Anterior cingulate cortex (tissue), 58 donors: ENCODE results near the gene SMCO2.
A peak's percentile ranks its signal among the peaks of the same experiment; 100 is the strongest.

ENCODE experiments used
- DNase-seq, 58 donors: peaks; one replicate each; lab custom pipeline; 2025; lab: John Stamatoyannopoulos, UW

SMCO2 gene

DNA sequence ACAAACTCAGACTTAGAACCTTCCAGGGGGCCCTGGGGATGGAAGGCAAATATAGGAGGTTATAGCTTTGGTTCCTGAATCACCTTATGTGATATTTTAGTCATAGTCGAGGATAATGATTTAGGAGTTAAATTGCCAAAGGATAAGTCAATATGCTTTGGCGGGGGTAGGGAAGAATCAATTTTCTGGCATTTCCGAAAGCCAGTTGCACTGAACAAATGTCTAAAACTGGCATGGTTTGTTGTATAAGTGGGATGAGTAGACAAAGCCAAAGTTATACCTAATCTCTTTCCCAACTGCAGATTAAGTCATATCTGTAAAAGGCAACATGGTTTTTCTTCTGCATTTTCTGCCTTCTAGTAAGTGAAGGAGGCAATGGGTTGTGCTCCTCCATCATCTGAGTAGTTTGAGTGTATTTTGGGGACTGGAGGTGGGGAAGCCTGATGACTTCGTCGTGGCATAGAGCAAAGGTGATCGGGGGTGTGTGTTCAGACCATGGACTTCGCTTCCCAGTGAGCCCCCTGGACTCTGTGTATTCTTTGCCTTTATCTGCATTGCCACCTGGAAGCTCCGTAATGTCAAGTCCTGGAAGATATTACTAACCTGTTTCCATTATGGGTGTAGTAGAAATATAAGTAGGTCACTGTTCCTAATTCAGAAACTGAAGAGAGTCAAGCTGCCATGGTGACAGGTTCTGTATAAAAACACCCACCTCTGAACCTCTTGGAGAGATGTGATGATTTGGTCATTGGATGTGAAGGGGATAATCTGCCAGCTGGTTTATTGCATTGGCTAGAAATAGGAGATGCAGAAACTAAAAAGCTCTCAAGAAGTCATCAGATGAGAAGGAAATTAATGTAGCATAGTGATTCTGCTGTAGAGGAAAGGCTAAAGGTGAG, 102.0 kb downstream of the SMCO2 start:
- DNase-seq, result no peak

GRCh38 chr12:27549236-27549800, 102.8 kb downstream of the SMCO2 start:
- DNase-seq, result no peak

DNA sequence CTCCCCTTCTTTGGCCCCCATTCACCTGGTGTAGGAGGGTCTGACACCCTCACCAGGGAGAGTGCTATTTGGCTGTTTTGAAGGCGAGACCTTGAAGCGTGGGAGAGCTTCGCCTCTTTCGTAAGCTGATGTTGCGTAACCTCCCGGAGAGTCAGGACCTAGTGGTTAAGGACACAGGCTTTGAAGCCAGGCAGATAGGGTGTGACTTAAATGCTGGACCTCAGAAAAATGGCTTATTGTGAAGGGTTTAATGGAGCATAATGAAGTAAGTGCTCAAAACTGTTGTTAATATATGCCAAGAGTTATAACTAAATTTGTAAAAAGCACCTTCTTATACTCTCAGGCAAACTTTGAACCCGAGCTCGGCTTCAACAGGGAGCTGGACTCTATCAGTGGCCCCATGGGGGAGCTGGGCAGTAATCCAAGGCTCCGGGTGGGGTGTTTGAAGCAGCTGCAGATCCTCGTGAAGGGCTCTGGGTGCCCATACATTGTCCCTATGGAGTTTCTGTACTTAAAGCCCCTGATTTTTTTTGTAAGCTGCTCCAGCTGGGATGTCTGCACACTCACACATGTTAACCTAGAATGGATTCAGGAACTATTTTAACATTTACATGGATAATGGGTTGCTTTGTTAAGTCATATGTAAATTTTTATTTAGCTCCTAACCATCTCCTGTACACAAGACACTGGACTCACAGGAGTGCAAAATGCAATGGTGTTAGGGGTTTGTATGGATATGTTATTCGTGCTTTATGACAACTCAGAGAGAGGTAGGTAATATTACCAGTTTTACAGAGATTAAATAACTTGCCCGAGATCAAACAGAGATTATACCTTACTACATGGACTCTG, 103.5 kb downstream of the SMCO2 start:
- DNase-seq, result peak in 12 of 58 donors; percentile 9 to 55 (median 22)

DNA sequence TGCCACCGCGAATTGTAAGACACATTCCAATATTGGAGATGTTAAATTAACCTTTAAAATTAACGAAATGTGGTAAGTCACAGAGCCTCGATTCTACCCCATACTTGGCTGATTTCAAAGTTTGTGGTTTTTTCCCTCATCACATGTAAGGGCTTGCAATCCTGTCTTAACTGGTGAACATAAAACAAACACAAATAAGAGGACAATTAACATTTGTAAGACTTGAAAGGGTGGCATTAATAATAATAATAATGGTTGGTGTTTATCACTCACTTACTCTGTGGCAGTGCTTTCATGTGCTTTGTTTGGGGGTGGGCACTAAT, 104.1 kb downstream of the SMCO2 start:
- no peak for DNase-seq

- DNase-seq, result no peak
Observed at GRCh38 chr12:27551172-27551840, 104.8 kb downstream of the SMCO2 start.
